Mesenchymal stem cell (in vitro differentiated cells and primary cell): ENCODE data around the gene CDH16.
A peak's percentile ranks its signal among the peaks of the same experiment; 100 is the strongest.

Source experiments
- DNase-seq: peaks from one replicate; pipeline ENCODE4 v3.0.0-alpha.2; 2013
- H2AFZ ChIP-seq: one replicate; pipeline ENCODE4 v1.6.1; 2013; ENCODE audit warnings: low read depth, mild to moderate bottlenecking, control low read depth, inconsistent platforms, low read length, moderate library complexity
- H2AK5ac ChIP-seq: 2 replicates; pipeline ENCODE4 v1.6.1; 2013; ENCODE audit warnings: low read length, moderate library complexity, mild to moderate bottlenecking, inconsistent platforms; ENCODE audit not compliant: severe bottlenecking
- H2BK120ac ChIP-seq: one replicate; pipeline ENCODE4 v1.6.1; 2013; ENCODE audit warnings: low read depth, mild to moderate bottlenecking, inconsistent platforms, low read length, moderate library complexity
- H2BK12ac ChIP-seq, 2 experiments: one replicate each; pipeline ENCODE4 v1.6.1; 2013; ENCODE audit warnings: inconsistent platforms in 2 of 2, low read length in 2 of 2, mild to moderate bottlenecking in 2 of 2, moderate library complexity in 2 of 2, control low read depth in 1 of 2
- H2BK15ac ChIP-seq: one replicate; pipeline ENCODE4 v1.6.1; 2013; ENCODE audit warnings: mild to moderate bottlenecking, low read depth, inconsistent platforms; ENCODE audit not compliant: poor library complexity, severe bottlenecking
- H2BK5ac ChIP-seq: 2 replicates; pipeline ENCODE4 v1.6.1; 2013; ENCODE audit warnings: low read depth, mild to moderate bottlenecking, low read length, control low read depth, inconsistent platforms; ENCODE audit not compliant: poor library complexity, severe bottlenecking
- H3K14ac ChIP-seq, 2 experiments: one replicate each; pipeline ENCODE4 v1.6.1; 2013; ENCODE audit warnings: inconsistent platforms in 2 of 2, low read length in 2 of 2, control low read depth in 1 of 2, mild to moderate bottlenecking in 1 of 2, moderate library complexity in 1 of 2
- H3K18ac ChIP-seq, 2 experiments: one replicate each; pipeline ENCODE4 v1.6.1; 2013; ENCODE audit warnings: inconsistent platforms in 2 of 2, low read length in 2 of 2, control low read depth in 1 of 2, low read depth in 1 of 2, mild to moderate bottlenecking in 1 of 2
- H3K23ac ChIP-seq, 2 experiments: one replicate each; pipeline ENCODE4 v1.6.1; 2013; ENCODE audit warnings: inconsistent platforms in 2 of 2, low read length in 2 of 2, mild to moderate bottlenecking in 2 of 2, moderate library complexity in 2 of 2, control low read depth in 1 of 2
- H3K27ac ChIP-seq: 2 replicates; pipeline ENCODE4 v1.5.1; 2013; ENCODE audit warnings: mild to moderate bottlenecking, moderate library complexity, low read length, control low read depth, inconsistent platforms; ENCODE audit not compliant: poor library complexity, severe bottlenecking
- H3K27me3 ChIP-seq, 2 experiments: 2 replicates each; pipeline versions ENCODE4 v1.6.1 to v1.7.0; 2013; ENCODE audit warnings: low read length in 2 of 2, mild to moderate bottlenecking in 2 of 2, moderate library complexity in 2 of 2, control low read depth in 1 of 2, inconsistent platforms in 1 of 2; ENCODE audit not compliant: control insufficient read depth in 1 of 2, insufficient read depth in 1 of 2
- H3K36me3 ChIP-seq, 2 experiments: 2 replicates each; pipeline versions ENCODE4 v1.6.1 to v1.7.0; 2013; ENCODE audit warnings: low read length in 2 of 2, control low read depth in 1 of 2, inconsistent platforms in 1 of 2, low read depth in 1 of 2, mild to moderate bottlenecking in 1 of 2; ENCODE audit not compliant: insufficient read depth in 2 of 2, control insufficient read depth in 1 of 2
- H3K4ac ChIP-seq, 2 experiments: one replicate each; pipeline ENCODE4 v1.6.1; 2013; ENCODE audit warnings: inconsistent platforms in 2 of 2, low read length in 2 of 2, mild to moderate bottlenecking in 2 of 2, moderate library complexity in 2 of 2, control low read depth in 1 of 2, low read depth in 1 of 2
- H3K4me1 ChIP-seq: 2 replicates; pipeline ENCODE4 v1.6.1; 2013; ENCODE audit warnings: low read depth, low read length, control low read depth; ENCODE audit not compliant: control insufficient read depth, insufficient read depth
- H3K4me2 ChIP-seq: 2 replicates; pipeline ENCODE4 v1.6.1; 2013; ENCODE audit warnings: low read length, mild to moderate bottlenecking, inconsistent platforms; ENCODE audit not compliant: poor library complexity, severe bottlenecking
- H3K4me3 ChIP-seq, 2 experiments: 2 replicates each; pipeline versions ENCODE4 v1.5.1 to v1.7.0; 2013; ENCODE audit warnings: low read length in 2 of 2, mild to moderate bottlenecking in 2 of 2, control low read depth in 1 of 2, low read depth in 1 of 2; ENCODE audit not compliant: insufficient read depth in 1 of 2
- H3K79me1 ChIP-seq: replicated peaks from 2 replicates; pipeline ENCODE4 v1.6.1; 2013; ENCODE audit warnings: mild to moderate bottlenecking, control low read depth, low read length, inconsistent platforms; ENCODE audit not compliant: poor library complexity, severe bottlenecking
- H3K9ac ChIP-seq: 2 replicates; pipeline ENCODE4 v1.7.0; 2013; ENCODE audit warnings: mild to moderate bottlenecking, low read length, moderate library complexity
- H3K9me3 ChIP-seq: 2 replicates; pipeline ENCODE4 v1.7.0; 2013; ENCODE audit warnings: mild to moderate bottlenecking, low read length; ENCODE audit not compliant: control insufficient read depth
- H4K8ac ChIP-seq: one replicate; pipeline ENCODE4 v1.6.1; 2013; ENCODE audit warnings: inconsistent platforms, mild to moderate bottlenecking, low read length, moderate library complexity
- H4K91ac ChIP-seq: one replicate; pipeline ENCODE4 v1.6.1; 2013; ENCODE audit warnings: mild to moderate bottlenecking, low read length, inconsistent platforms
- WGBS: methylation state at CpG from one replicate; pipeline ENCODE4 v1.1.7; 2013; ENCODE audit warnings: mixed read lengths; 5-methylcytosine and 5-hydroxymethylcytosine counted together

The CDH16 gene

GRCh38 chr16:66917741-66918140, 944 bp downstream of the CDH16 start:
- Histone ChIP-seq H2BK12ac (no peak overlapping the region), H3K27ac (no peak overlapping the region), H2AFZ (no peak overlapping the region), H3K4me3 (no peak overlapping the region), H2BK120ac (no peak overlapping the region), H3K9me3 (no peaks in the 10 kb centered on the region), H2AK5ac (peak overlapping the region; percentile 5), H4K8ac (no peak overlapping the region), H3K4ac (no peak overlapping the region), H3K9ac (no peak overlapping the region), H3K4me2 (no peak overlapping the region), H3K79me1 (no peaks in the 10 kb centered on the region), H3K14ac (no peak overlapping the region), H3K18ac (no peak overlapping the region), H2BK5ac (no peak overlapping the region), H3K4me1 (peaks cover 26% of the 10 kb centered on the region), H2BK15ac (no peak overlapping the region), H4K91ac (no peak overlapping the region), H3K36me3 (peaks cover 0 to 9% of the 10 kb centered on the region in 2 experiments), H3K23ac (no peak overlapping the region), H3K27me3 (peaks cover 20 to 81% of the 10 kb centered on the region in 2 experiments)
- 93% methylated on average over 7 of the region's 9 CpGs for WGBS
- no peak for DNase-seq

- 86% methylated on average over 6 of the region's 6 CpGs for WGBS
- H2BK12ac ChIP-seq, result no peak overlapping the region
- H3K4me3 ChIP-seq, result no peak overlapping the region
- no peak overlapping the region for H3K4me2 ChIP-seq
- no peak overlapping the region for H3K18ac ChIP-seq
- H4K8ac ChIP-seq, result no peak overlapping the region
- DNase-seq, result no peak
- H3K9ac ChIP-seq, result no peak overlapping the region
- H2BK120ac ChIP-seq, result no peak overlapping the region
- no peak overlapping the region for H3K14ac ChIP-seq
- no peak overlapping the region for H3K23ac ChIP-seq
- no peak overlapping the region for H3K27ac ChIP-seq
- H3K9me3 ChIP-seq, result no peaks in the 10 kb centered on the region
- no peak overlapping the region for H2BK15ac ChIP-seq
- H3K4me1 ChIP-seq, result peaks cover 25% of the 10 kb centered on the region
- no peak overlapping the region for H3K4ac ChIP-seq
- H2AFZ ChIP-seq, result no peak overlapping the region
- H2BK5ac ChIP-seq, result no peak overlapping the region
- no peaks in the 10 kb centered on the region for H3K79me1 ChIP-seq
- H3K36me3 ChIP-seq, result peaks cover 0 to 1% of the 10 kb centered on the region in 2 experiments
- peaks cover 20 to 79% of the 10 kb centered on the region in 2 experiments for H3K27me3 ChIP-seq
- H4K91ac ChIP-seq, result no peak overlapping the region
- H2AK5ac ChIP-seq, result no peak overlapping the region
Observed at GRCh38 chr16:66916518-66916917, 2.2 kb downstream of the CDH16 start.

- Histone ChIP-seq H3K4me2 (no peak overlapping the region), H3K4ac (no peak overlapping the region), H4K91ac (no peak overlapping the region), H3K18ac (no peak overlapping the region), H2AFZ (no peak overlapping the region), H3K27ac (no peak overlapping the region), H2BK12ac (no peak overlapping the region), H2BK5ac (no peak overlapping the region), H4K8ac (no peak overlapping the region), H3K9me3 (no peaks in the 10 kb centered on the region), H3K4me1 (peaks cover 21% of the 10 kb centered on the region), H2BK120ac (no peak overlapping the region), H3K27me3 (peaks cover 12 to 75% of the 10 kb centered on the region in 2 experiments), H2BK15ac (no peak overlapping the region), H2AK5ac (no peak overlapping the region), H3K9ac (no peak overlapping the region), H3K23ac (no peak overlapping the region), H3K14ac (no peak overlapping the region), H3K4me3 (no peak overlapping the region), H3K36me3 (no peaks in the 10 kb centered on the region), H3K79me1 (no peaks in the 10 kb centered on the region)
- no peak for DNase-seq
- 90% methylated on average over 2 of the region's 7 CpGs for WGBS
Observed at GRCh38 chr16:66915041-66915440, 3.6 kb downstream of the CDH16 start.

- no peaks in the 10 kb centered on the region for H3K36me3 ChIP-seq
- no peak overlapping the region for H3K9ac ChIP-seq
- H3K27ac ChIP-seq, result no peak overlapping the region
- no peak overlapping the region for H3K4ac ChIP-seq
- WGBS, result over 99% methylated on average over 4 of the region's 7 CpGs
- no peak for DNase-seq
- H3K23ac ChIP-seq, result no peak overlapping the region
- H3K4me2 ChIP-seq, result no peak overlapping the region
- no peaks in the 10 kb centered on the region for H3K79me1 ChIP-seq
- no peak overlapping the region for H4K8ac ChIP-seq
- no peak overlapping the region for H3K14ac ChIP-seq
- H3K4me1 ChIP-seq, result peaks cover 16% of the 10 kb centered on the region
- H4K91ac ChIP-seq, result no peak overlapping the region
- H2AK5ac ChIP-seq, result no peak overlapping the region
- no peak overlapping the region for H2BK15ac ChIP-seq
- no peak overlapping the region for H2AFZ ChIP-seq
- H3K27me3 ChIP-seq, result peaks cover 12 to 71% of the 10 kb centered on the region in 2 experiments
- no peaks in the 10 kb centered on the region for H3K9me3 ChIP-seq
- no peak overlapping the region for H2BK12ac ChIP-seq
- no peak overlapping the region for H3K4me3 ChIP-seq
- no peak overlapping the region for H3K18ac ChIP-seq
- H2BK120ac ChIP-seq, result no peak overlapping the region
- H2BK5ac ChIP-seq, result no peak overlapping the region
Observed at GRCh38 chr16:66914541-66914940, 4.1 kb downstream of the CDH16 start.
